HL-60 (cell line): ENCODE data around the gene SIMC1.
"Not testable (repeated sequence)": the region's sequence is repeated elsewhere in the genome, so short reads cannot be mapped to it uniquely, and the experiment has no call there.

Experiments
- DNase-seq, 2 experiments: peaks; one replicate each; pipeline ENCODE4 v3.0.0-alpha.2; 2010 to 2020; ENCODE audit warnings: low read depth in 1 of 2, low spot score in 1 of 2
- H3K27ac ChIP-seq: fragments of 250-450 bp; sonication (Bioruptor Pico); replicated peaks from 2 replicates; pipeline ENCODE4 v1.5.1; 2020; ENCODE audit warnings: mild to moderate bottlenecking, moderate library complexity
- H3K27me3 ChIP-seq: fragments of 250-450 bp; sonication (Bioruptor Pico); 2 replicates; pipeline ENCODE4 v1.5.1; 2021; ENCODE audit warnings: mild to moderate bottlenecking, moderate library complexity; ENCODE audit not compliant: insufficient read depth, poor library complexity, severe bottlenecking
- H3K4me3 ChIP-seq: replicated peaks from 2 replicates; pipeline ENCODE4 v1.5.1; 2011; ENCODE audit warnings: mild to moderate bottlenecking, control low read depth, low read length; ENCODE audit not compliant: insufficient read depth
- TF ChIP-seq, protein P1 (sequence below): IDR thresholded peaks from one replicate; pipeline ENCODE4 v1.5.1; 2011; ENCODE audit warnings: low read length, control low read depth, inconsistent platforms; ENCODE audit not compliant: insufficient read depth

Gene SIMC1

DNA sequence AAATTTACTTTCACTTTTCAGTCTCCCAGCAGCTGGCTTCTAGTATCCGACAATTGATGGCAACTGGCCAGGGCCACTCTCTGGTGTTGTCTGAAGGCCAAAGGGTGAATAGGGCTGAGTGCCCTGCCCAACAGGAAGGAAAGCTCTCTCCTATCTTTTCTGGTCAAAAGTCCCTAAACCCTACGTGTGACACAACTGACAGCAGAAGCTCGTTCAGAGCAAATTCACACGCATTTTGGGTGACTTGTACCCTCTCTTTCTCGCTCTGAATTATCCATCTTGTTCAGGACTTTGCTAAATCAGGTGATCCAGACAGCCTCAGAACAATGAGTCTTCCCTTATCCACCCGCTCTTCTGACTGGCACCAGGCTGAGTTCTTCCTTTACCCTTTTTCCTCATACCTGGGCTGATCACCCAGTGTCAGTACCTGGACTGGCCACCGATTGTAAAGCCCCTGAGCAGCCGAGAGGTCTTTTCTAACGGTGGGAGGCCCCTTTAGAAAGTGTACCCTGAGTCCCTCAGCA is 21.8 kb upstream of the SIMC1 start:
- DNase-seq, H3K27me3 ChIP-seq, H3K4me3 ChIP-seq: not testable (repeated sequence)

DNA sequence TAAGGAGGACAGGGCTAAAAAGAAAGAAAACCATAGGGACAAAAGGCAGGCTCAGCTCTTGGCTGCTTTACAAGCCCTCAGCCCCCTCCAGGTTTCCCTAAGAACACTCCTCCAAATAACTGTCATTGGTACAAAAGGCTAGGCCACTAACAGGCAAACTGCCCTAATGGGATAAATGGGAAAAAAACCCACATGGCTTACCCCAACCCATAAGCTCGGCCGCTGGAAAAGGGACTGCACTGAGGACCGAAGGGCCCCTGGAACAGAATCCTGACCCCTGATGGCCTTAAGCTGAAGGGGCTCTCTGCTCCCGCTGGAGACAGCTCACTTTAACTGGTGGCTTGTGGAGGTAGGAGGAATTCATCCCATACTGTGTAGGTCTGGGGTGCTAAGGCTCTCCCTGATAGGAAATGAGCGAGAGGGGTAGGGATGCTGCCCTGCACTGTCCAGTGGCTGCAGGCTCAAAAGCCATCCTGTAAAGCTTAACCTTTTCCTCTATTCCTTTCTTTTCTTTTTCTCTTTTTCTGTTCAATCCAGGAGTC is 21.0 kb upstream of the SIMC1 start:
- not testable (repeated sequence) for H3K27me3 ChIP-seq, H3K27ac ChIP-seq, H3K4me3 ChIP-seq, DNase-seq

More for the DNA sequence above, 21.8 kb upstream of the SIMC1 start:
- H3K27ac ChIP-seq = not testable (repeated sequence)

DNA sequence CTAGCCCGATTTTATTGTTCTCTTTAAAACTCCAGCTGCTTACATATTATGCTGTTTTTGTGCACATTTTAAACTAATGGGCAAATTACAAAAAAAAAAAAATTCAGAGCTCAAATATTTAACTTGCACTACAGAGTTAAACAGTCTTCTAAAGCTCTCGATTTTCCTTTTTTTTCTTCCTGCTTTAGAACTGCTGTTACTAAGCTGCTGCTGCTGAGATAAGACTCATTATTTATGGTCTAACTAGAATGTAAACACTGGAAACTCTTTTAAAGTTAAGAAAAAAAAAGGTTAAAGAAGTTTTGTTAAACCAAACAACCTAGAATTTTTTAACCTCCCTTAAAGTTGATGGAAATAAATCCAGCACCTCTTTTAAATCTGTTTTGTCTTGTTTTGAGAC is 20.5 kb upstream of the SIMC1 start:
- H3K27ac ChIP-seq, DNase-seq, H3K4me3 ChIP-seq, H3K27me3 ChIP-seq: not testable (repeated sequence)

DNA sequence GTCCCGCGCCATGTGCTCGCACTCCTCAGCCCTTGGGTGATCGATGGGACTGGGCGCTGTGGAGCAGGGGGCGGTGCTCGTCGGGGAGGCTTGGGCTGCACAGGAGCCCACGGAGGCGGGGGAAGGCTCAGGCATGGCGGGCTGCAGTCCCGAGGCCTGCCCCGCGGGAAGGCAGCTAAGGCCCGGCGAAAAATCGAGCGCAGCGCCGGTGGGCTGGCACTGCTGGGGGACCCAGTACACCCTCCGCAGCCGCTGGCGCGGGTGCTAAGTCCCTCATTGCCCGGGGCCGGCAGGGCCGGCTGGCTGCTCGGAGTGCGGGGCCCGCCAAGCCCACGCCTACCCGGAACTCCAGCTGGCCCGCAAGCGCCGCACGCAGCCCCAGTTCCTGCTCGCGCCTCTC is 16.2 kb upstream of the SIMC1 start:
- DNase-seq, H3K4me3 ChIP-seq, H3K27ac ChIP-seq, H3K27me3 ChIP-seq: not testable (repeated sequence)

DNA sequence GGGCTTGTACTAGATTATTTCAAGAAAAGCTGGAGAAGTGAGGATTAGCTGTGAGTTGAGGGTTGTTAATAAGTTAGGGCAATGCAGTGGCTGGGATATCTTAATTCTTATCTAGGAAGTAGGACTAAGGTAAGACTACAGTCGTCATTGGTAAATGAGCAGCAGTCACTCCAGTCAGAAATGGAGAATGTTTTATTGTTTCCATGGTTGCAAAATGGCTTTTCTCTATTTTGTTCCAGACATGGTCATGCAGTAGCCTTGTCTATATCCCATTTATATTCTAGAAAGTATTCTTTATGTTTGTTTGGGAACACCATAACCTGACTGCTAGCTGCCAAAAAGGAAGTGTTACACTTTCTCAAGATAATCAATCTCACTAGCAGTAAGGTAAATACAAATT is 9.9 kb upstream of the SIMC1 start:
- not testable (repeated sequence) for H3K27me3 ChIP-seq, DNase-seq, H3K27ac ChIP-seq, H3K4me3 ChIP-seq

DNA sequence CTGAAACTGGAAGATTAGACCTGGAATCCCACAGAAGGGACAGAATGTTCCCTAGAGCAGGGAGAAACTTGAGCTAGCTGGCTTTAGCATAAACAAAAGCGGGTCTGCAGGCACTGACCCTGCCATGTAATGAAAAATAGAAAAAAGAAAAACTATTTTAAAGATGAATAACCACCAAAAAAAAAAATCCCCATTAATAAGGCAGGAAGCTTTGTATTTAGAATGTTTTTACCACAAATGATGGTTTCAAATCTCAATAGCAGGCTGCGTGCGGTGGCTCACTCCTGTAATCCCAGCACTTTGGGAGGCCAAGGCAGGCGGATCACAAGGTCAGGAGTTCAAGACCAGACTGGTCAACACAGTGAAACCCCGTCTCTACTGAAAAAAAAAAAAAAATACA is 5.0 kb upstream of the SIMC1 start:
- not testable (repeated sequence) for H3K4me3 ChIP-seq, H3K27me3 ChIP-seq, H3K27ac ChIP-seq, DNase-seq

DNA sequence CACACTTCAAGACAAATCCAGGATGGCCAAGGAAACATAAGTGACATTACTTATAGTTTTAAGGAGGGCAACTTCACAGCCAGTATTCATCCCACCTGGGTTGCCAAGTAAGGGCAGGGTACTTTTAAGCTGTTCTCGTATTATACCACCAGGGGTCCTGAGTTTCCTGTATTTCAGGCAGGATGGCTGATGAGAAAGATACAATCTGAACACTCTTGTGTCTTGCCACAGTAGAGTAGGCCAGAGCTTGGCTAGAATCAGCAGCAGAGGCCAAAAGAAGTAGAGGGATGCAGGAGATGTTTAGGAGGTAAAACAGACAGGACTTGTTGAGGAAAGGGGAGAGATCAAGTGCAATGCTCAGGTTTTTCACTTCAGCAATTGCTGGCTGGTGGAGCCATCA is 3.1 kb upstream of the SIMC1 start:
- H3K27ac ChIP-seq, H3K4me3 ChIP-seq, H3K27me3 ChIP-seq: not testable (repeated sequence)
- TF ChIP-seq, protein P1, sequence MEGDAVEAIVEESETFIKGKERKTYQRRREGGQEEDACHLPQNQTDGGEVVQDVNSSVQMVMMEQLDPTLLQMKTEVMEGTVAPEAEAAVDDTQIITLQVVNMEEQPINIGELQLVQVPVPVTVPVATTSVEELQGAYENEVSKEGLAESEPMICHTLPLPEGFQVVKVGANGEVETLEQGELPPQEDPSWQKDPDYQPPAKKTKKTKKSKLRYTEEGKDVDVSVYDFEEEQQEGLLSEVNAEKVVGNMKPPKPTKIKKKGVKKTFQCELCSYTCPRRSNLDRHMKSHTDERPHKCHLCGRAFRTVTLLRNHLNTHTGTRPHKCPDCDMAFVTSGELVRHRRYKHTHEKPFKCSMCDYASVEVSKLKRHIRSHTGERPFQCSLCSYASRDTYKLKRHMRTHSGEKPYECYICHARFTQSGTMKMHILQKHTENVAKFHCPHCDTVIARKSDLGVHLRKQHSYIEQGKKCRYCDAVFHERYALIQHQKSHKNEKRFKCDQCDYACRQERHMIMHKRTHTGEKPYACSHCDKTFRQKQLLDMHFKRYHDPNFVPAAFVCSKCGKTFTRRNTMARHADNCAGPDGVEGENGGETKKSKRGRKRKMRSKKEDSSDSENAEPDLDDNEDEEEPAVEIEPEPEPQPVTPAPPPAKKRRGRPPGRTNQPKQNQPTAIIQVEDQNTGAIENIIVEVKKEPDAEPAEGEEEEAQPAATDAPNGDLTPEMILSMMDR = peak; percentile 1
- peak in 1 of 2 experiments; percentile 41 for DNase-seq

DNA sequence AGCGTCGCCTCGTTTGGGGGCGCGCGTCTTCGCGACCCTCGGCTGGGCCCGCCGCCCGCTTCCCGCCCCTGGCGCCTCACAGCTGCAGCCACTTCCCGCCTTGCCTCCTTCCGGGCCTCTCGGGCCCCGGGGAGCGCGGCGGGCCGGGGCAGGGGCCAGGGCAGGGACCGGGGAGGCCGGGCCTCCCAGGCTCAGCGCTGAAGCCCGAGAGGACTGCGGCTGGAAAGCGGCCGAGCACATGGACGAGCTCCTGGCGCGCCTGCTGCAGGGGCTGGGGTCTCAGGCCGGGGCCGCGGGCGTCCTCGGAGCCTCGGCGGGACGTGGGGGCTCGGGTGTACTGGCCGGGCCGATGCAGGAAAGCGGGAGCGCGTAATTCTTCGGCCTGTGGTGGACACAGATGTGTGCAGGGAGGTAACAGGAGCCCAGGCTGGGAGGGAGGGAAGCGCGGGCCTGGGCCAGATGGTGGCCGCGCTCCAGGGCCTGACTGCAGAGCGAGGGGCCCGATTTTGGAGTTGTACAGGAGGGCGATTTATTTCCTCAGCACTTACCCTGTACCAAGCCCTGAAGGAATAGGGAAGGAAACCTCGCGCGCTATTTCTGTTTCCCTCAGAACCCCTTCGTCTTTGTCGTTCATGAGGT is 540 bp downstream of the SIMC1 start:
- not testable (repeated sequence) for DNase-seq, H3K27ac ChIP-seq, H3K27me3 ChIP-seq
- H3K4me3 ChIP-seq = peak overlapping the region; percentile 35

DNA sequence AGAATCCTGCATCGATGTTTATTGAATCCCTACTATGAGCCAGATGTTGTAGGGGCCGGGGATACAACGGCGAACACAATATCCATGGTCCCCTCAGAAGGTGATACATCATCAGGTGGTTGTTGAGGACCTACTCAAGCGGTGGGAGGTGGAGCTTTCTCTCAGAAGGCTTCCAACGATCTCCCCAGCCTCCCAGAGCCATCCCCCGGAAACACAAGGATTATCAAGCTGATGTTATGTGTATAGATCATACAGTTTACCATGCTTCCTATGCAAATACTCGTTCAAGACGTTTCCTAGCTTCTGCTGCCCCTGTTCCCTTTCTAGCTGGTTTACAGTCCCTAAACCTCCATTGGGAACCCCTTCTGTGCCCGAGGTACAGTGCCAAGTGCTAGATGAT is 1.1 kb downstream of the SIMC1 start:
- H3K27ac ChIP-seq, H3K27me3 ChIP-seq, DNase-seq, H3K4me3 ChIP-seq: not testable (repeated sequence)

DNA sequence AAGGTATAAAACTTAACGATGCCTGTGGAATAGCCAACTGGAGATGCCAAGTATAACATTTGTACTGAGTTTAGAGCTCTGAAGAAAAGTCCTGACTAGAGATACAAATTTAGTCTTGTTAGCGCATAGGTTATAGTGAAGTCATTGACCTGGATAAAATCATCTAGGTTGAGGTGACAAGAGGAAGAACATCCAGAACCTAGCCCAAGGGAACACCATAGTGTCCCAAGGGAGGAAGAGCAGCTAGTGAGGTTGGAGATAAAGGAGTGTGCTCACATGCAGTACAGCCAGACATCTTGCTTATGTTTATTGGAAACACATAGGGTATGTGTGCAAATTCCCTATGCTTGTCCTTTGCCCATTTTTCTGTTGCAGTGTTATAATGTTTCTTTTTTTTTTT is 6.1 kb downstream of the SIMC1 start:
- not testable (repeated sequence) for H3K4me3 ChIP-seq, H3K27ac ChIP-seq, H3K27me3 ChIP-seq, DNase-seq

DNA sequence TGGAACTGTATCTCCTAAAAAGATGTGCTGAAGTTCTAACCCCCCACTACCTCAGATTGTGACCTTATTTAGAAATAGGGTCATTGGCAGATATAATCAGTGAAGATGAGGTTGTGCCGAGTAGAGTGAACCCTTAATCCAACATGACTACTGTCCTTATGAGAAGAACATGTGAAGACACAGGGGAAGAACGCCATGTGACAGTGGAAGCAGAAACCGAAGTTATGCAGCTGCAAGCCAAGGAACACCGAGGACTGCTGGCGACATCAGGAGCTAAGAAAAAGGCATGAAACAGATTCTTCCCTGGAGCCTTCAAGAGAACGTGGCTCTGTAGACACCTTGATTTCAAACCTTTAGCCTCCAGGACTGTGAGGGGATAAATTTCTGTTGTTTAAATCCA is 6.8 kb downstream of the SIMC1 start:
- H3K4me3 ChIP-seq, DNase-seq, H3K27me3 ChIP-seq, H3K27ac ChIP-seq: not testable (repeated sequence)

DNA sequence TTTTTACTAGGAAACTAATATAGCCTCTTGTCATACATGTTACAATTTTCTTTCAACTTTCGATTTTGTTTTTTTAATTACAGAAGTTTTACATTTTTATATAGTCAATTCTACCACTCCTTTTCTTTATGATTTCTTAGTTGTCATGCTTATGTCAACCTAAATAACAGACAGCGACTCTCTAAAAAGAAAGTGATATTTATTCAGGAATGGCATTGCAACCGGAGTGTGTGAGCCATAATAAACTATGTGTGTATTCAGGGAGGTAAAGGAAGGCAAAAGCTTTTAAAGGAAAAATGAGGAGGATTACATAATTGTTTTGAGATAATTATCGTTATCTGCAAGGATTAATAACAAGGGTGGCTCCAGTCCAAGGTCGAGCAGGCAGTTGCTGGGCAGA is 7.3 kb downstream of the SIMC1 start:
- H3K27ac ChIP-seq, DNase-seq, H3K27me3 ChIP-seq, H3K4me3 ChIP-seq: not testable (repeated sequence)

DNA sequence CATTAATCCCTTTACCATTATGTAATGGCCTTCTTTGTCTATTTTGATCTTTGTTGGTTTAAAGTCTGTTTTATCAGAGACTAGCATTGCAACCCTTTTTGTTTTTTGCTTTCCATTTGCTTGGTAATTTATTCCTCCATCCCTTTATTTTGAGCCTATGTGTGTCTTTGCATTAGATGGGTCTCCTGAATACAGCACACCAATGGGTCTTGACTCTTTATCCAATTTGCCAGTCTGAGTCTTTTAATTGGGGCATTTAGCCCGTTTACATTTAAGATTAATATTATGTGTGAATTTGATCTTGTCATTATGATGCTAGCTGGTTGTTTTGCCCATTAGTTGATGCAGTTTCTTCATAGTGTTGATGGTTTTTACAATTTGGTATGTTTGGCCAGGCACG is 12.5 kb downstream of the SIMC1 start:
- not testable (repeated sequence) for DNase-seq

DNA sequence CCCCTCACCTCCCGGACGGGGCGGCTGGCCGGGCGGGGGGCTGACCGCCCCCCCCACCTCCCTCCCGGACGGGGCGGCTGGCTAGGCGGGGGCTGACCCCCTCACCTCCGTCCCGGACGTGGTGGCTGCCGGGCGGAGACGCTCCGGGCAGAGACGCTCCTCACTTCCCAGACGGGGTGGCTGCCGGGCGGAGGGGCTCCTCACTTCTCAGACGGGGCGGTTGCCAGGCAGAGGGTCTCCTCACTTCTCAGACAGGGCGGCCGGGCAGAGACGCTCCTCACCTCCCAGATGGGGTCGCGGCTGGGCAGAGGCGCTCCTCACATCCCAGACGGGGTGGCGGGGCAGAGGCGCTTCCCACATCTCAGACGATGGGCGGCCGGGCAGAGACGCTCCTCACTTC is 13.9 kb downstream of the SIMC1 start:
- H3K4me3 ChIP-seq, DNase-seq, H3K27ac ChIP-seq, H3K27me3 ChIP-seq: not testable (repeated sequence)

More for the DNA sequence above, 12.5 kb downstream of the SIMC1 start:
- H3K27me3 ChIP-seq, H3K27ac ChIP-seq, H3K4me3 ChIP-seq: not testable (repeated sequence)
